Suprapubic skin (tissue), 4 donors: Measurements from ENCODE around the gene ATP1B4. TPM values are rescaled to one million over a fixed set of nuclear protein-coding genes. Genes with fewer than 3 reads are reported as not detected.
A peak's percentile ranks its signal among the peaks of the same experiment; 100 is the strongest.

Experiments
- DNase-seq, 2 donors: peaks; one replicate each; pipeline ENCODE4 v3.0.0-alpha.2; 2019; ENCODE audit warnings: low spot score in 2 of 2
- H3K27ac ChIP-seq: fragments of 200-600 bp; sonication (generic); one replicate; pipeline ENCODE4 v1.5.1; 2019
- H3K27me3 ChIP-seq: fragments of 200-600 bp; sonication (generic); one replicate; pipeline ENCODE4 v1.5.1; 2019
- H3K36me3 ChIP-seq: fragments of 200-600 bp; sonication (generic); one replicate; pipeline ENCODE4 v1.5.1; 2019
- H3K4me1 ChIP-seq: fragments of 200-600 bp; sonication (generic); one replicate; pipeline ENCODE4 v1.5.1; 2019
- H3K4me3 ChIP-seq: fragments of 200-600 bp; sonication (generic); one replicate; pipeline ENCODE4 v1.5.1; 2019; ENCODE audit warnings: mild to moderate bottlenecking
- H3K9me3 ChIP-seq: fragments of 200-600 bp; sonication (generic); one replicate; pipeline ENCODE4 v1.5.1; 2019
- CTCF ChIP-seq, 2 donors: fragments of 200-600 bp in 1 of 2; fragments of 450-650 bp in 1 of 2; sonication (generic) in 1 of 2; IDR thresholded peaks; one replicate each; pipeline ENCODE4 v1.5.1; 2016 to 2019; ENCODE audit warnings: antibody characterized with exemption in 2 of 2, mild to moderate bottlenecking in 1 of 2, moderate library complexity in 1 of 2
- EP300 ChIP-seq: sonication (generic); formaldehyde crosslinking; IDR thresholded peaks from one replicate; pipeline ENCODE4 v1.6.1; 2017; ENCODE audit warnings: antibody characterized with exemption
- POLR2A ChIP-seq, 2 donors: fragments of 450-650 bp; IDR thresholded peaks; one replicate each; pipeline ENCODE4 v1.6.1; 2017; ENCODE audit warnings: antibody characterized with exemption in 2 of 2, mild to moderate bottlenecking in 2 of 2, moderate library complexity in 2 of 2
- POLR2AphosphoS5 ChIP-seq, 3 donors: sonication (generic); formaldehyde crosslinking; IDR thresholded peaks; one replicate each; pipeline ENCODE4 v1.6.1; 2017; ENCODE audit warnings: antibody characterized with exemption in 3 of 3
- WGBS: methylation state at CpG from one replicate; pipeline ENCODE4 v1.1.5; 2018; 5-methylcytosine and 5-hydroxymethylcytosine counted together
- total RNA-seq, 4 donors: library from RNA; depleted of rRNA; stranded (reverse); fragments of >200 nt; gene quantifications; one replicate each; pipeline ENCODE4 v1.1.0, GENCODE V29; 2016

The ATP1B4 gene
- total RNA-seq, 4 donors from 2014 or later: not detected

DNA sequence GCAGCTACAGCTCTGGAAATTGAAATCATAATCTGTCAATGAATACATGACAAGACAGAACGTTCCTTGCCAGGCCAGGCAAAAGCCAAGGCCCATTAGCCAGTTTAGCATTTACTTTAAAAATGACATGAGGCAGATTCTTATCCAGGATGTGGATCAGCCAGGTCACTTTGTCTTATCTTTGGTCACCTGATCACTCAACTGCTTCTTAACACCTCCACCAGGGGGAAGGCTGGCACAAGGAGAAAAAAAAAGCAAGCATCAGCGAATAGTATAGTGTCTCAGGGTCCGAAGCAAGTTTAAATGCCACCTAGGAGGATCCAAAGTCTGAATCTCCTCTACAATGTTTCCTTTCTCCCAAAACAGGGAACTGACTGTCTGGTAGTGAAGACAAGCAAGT lies 18.8 kb downstream of the ATP1B4 start:
- no peak for DNase-seq
- Histone ChIP-seq H3K27ac (no peak overlapping the region), H3K36me3 (no peaks in the 10 kb centered on the region), H3K4me3 (no peak overlapping the region), H3K27me3 (no peaks in the 10 kb centered on the region), H3K9me3 (no peaks in the 10 kb centered on the region), H3K4me1 (no peaks in the 10 kb centered on the region)
- TF ChIP-seq CTCF (IDR thresholded peaks at IDR 0.05) (peak in 1 of 2 donors; percentile 5), POLR2A (IDR thresholded peaks at IDR 0.05) (no peak)
- 25% methylated on average over 3 of the region's 3 CpGs for WGBS

- no peaks in the 10 kb centered on the region for H3K4me1 ChIP-seq
- H3K36me3 ChIP-seq: no peaks in the 10 kb centered on the region
- H3K9me3 ChIP-seq: no peaks in the 10 kb centered on the region
- H3K27ac ChIP-seq: no peak overlapping the region
- H3K4me3 ChIP-seq: no peak overlapping the region
- TF ChIP-seq POLR2A (IDR thresholded peaks at IDR 0.05): no peak
- TF ChIP-seq CTCF (IDR thresholded peaks at IDR 0.05): no peak
- TF ChIP-seq POLR2AphosphoS5 (IDR thresholded peaks at IDR 0.05): no peak
- no peak for TF ChIP-seq EP300
- no peaks in the 10 kb centered on the region for H3K27me3 ChIP-seq
- DNase-seq: no peak
Observed at GRCh38 chrX:120401301-120401700, 39.4 kb downstream of the ATP1B4 start.

- no peak for TF ChIP-seq EP300
- no peak for TF ChIP-seq CTCF (IDR thresholded peaks at IDR 0.05)
- H3K27me3 ChIP-seq: no peaks in the 10 kb centered on the region
- no peaks in the 10 kb centered on the region for H3K36me3 ChIP-seq
- no peak overlapping the region for H3K27ac ChIP-seq
- no peaks in the 10 kb centered on the region for H3K4me1 ChIP-seq
- 90% methylated on average over 2 of the region's 2 CpGs for WGBS
- no peak for DNase-seq
- H3K9me3 ChIP-seq: no peaks in the 10 kb centered on the region
- H3K4me3 ChIP-seq: no peak overlapping the region
Observed at GRCh38 chrX:120402369-120402768, 40.5 kb downstream of the ATP1B4 start.

GRCh38 chrX:120406638-120407037 lies 44.7 kb downstream of the ATP1B4 start:
- TF ChIP-seq EP300 (no peak), POLR2AphosphoS5 (IDR thresholded peaks at IDR 0.05) (no peak), POLR2A (IDR thresholded peaks at IDR 0.05) (no peak), CTCF (IDR thresholded peaks at IDR 0.05) (no peak)
- Histone ChIP-seq H3K9me3 (no peaks in the 10 kb centered on the region), H3K27me3 (no peaks in the 10 kb centered on the region), H3K4me1 (no peaks in the 10 kb centered on the region), H3K4me3 (no peak overlapping the region), H3K36me3 (no peaks in the 10 kb centered on the region), H3K27ac (no peak overlapping the region)
- no peak for DNase-seq
- WGBS: 73% methylated on average over 5 of the region's 5 CpGs

DNA sequence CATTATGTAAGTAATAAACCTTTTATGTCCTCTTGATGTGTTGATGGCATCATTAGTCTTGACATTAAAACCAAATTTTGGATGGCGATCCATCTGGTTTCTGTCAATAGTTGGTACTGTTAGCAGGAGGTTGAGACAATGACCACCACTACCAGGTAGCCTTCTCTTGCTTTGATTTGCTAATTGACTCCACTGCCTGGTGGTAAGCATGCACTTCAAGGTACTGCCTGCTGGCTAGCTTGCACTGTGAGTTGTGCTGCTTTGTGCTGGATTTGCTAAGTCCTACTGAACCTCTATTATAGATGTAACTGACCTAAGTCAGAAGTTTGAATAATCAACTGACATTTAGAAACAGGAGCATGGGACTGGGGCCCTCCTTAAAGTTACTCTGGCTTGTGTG lies 46.3 kb downstream of the ATP1B4 start:
- Histone ChIP-seq H3K27ac (no peak overlapping the region), H3K4me3 (no peak overlapping the region), H3K4me1 (no peaks in the 10 kb centered on the region), H3K9me3 (no peaks in the 10 kb centered on the region), H3K27me3 (no peaks in the 10 kb centered on the region), H3K36me3 (no peaks in the 10 kb centered on the region)
- 70% methylated on average over 1 of the region's 1 CpG for WGBS
- DNase-seq: no peak
- no peak for TF ChIP-seq EP300
- TF ChIP-seq POLR2AphosphoS5 (IDR thresholded peaks at IDR 0.05): no peak
- no peak for TF ChIP-seq POLR2A (IDR thresholded peaks at IDR 0.05)
- no peak for TF ChIP-seq CTCF (IDR thresholded peaks at IDR 0.05)
